Glomerular endothelial cell (primary cell): ENCODE results near the gene ZNF423. TPM values are rescaled to one million over a fixed set of nuclear protein-coding genes. Genes with fewer than 3 reads are reported as not detected.

Experiments
- DNase-seq: peaks from one replicate; pipeline ENCODE4 v3.0.0-alpha.2; 2011; ENCODE audit warnings: low read depth, low spot score; ENCODE audit errors: extremely low read depth
- total RNA-seq: library from RNA; depleted of rRNA; stranded (reverse); fragments of >200 nt; gene quantifications from 2 replicates; pipeline ENCODE4 v1.2.3, GENCODE V29; 2015

Gene ZNF423
- total RNA-seq, 1 donor from 2014 or later = 3.4 TPM

DNA sequence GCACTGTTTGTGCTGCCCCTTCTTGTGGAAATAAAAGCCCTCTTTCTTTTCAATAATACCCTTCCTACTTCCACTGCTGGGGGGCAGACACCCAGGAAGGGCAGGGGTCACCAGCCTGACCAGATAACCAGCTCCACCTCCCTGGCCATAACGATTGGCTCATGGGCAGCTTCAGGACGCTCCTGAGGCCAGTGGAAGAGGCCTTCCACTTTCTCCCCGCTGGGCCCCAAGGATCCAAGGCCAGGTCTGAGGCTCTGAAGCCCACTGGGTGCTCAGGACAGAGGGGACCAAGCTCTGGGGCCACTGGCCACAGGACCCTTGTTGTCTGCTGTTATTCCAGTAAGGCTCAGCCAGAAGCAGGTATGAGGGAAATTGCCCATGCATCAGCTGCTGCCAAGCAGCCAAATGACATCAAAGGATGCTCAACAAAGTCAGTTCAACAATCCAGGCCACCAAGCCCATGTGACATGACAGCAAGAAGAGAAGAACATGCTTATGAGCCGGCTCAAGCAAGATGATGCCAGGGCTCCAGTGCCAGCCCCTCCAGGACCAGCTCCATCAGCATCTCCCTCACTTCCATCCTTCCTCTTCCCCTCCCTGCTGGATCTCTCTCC, 238.8 kb downstream of the ZNF423 start:
- DNase-seq = no peak

- no peak for DNase-seq
These were observed 240.3 kb downstream of the ZNF423 start for GRCh38 chr16:49615576-49615975.

GRCh38 chr16:49610983-49611382, 244.9 kb downstream of the ZNF423 start:
- DNase-seq = no peak

GRCh38 chr16:49608779-49609178, 247.1 kb downstream of the ZNF423 start:
- DNase-seq = no peak

DNA sequence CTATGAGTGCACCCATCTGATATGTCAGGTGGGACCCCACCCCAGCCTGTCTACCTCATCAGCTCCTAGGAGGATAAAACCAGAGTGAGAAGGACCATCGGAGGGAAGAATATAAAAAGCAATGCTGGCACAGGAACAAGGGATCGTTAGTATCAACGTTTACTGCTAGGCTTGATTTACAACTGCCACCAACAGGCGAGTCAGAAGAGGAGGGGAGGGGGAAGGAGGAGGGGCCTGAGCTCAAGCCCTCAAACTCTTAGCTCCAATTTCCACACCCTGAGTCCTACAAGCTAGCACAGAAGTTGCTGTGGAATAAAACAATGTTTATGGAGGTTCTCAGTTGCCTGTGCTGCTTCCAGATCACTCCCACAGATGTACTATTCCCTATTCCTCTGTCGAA, 247.8 kb downstream of the ZNF423 start:
- DNase-seq = no peak

DNA sequence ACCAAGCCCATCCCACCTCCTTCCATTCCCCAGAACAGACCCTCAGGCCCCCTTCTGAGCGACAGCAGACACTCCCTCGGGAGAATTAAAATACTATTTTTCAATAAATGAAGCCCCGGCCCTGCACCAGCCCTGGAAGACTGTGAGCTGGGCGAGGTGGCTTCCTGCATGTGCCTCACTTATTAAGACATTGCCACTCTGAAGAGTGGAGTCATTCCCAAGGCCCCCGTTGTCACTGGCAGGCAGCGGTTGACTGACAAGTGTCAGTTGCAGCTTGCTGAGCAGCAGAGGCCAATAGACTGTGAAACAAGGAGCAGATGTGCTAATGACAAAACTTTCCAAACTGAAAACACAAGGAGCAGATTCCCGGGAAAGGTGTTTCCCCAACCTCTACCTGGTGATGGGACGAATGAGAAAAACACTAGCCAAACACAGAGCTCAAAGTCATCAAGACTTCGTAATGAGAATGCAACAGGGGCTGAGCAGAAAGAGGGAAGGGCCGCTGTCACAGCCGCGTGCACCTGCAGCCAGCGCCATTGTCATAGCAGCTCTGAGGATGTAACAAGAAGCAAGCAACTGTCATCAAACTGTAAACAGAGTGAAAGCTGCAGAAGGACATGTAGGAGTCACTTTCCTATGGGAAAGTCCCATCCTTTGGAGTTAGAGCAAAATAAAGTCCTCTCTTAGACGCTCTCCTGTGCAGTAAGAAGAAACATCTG, 250.2 kb downstream of the ZNF423 start:
- no peak for DNase-seq

DNA sequence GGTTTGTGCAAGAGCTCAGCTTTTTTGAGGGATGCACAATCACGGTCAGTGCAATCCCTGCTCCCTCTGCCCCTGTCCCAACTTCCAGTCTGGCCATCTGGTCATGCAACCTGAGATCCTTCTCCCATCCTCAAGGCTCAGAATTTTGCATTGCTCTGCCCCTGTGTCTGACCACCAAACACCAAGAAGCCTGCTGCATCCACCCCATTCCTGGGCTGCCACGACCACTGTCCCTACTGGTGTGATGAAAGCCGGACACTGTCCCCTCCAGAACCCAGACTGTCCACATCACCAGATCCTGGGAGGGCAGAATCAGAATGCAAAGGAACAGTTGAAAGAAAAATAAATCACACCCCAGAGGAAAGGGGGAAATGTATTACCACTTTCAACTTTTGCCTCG, 251.3 kb downstream of the ZNF423 start:
- no peak for DNase-seq

- no peak for DNase-seq
These were observed 252.0 kb downstream of the ZNF423 start for GRCh38 chr16:49603956-49604355.

GRCh38 chr16:49602976-49603310, 253.0 kb downstream of the ZNF423 start:
- DNase-seq = no peak

- no peak for DNase-seq
These were observed 253.5 kb downstream of the ZNF423 start for GRCh38 chr16:49602201-49602975.

DNA sequence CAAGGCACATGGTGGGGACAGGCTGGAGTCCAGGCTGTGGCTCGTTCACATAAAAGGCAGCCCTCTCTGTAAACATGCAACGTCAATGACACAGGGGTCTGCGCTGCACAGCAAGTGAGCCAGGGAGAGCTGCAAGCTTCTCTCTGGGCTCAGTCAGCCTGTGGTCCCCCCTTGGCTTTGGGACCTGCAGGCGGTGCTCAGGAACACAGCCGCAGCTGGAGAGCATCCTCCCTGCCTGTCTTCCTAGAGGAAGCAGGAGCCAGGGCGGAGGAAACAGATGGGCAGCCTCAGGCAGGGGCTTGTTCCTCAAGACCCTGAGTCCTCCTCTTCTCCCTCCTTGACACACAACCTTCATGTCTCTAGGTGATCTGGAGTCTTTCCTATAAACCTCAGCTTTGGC, 254.3 kb downstream of the ZNF423 start:
- DNase-seq = no peak

DNA sequence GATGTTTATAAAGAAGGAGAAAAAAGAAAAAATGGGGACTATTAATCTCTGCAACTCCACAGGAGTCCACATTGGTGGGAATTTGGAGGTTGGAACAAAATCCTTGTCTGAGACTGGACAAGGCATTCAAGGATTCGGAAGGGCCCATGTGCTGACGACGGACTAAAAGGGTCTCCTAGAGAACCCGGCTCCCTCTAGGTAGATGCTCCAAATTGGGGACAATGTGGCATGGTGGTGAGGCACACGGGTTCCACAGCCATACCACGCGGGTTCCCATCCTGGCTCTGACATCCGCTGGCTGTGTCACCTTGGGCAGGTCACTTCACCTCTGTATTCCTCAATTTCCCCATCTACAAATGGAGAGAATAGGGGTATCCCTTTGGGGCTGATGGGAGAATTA, 254.9 kb downstream of the ZNF423 start:
- DNase-seq = no peak

DNA sequence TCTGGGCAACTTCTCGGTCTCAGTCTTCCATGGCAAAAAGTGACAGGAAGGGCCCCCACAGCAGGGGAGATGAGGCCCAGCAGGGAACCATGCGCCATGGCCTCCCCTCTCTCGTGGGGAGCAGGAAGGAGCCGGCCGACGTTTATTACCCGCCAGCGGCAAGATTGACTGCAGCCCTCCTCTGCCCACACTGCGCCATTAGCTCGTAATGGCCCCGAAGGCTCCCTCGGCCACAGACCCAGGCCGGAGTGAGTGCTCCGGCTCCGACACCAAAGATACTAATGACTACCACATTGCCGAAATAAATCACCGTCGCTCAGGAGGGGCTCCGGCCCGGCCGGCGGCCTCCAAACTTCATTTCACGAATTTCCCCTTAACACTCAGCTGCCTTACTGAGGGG, 255.4 kb downstream of the ZNF423 start:
- DNase-seq = no peak

DNA sequence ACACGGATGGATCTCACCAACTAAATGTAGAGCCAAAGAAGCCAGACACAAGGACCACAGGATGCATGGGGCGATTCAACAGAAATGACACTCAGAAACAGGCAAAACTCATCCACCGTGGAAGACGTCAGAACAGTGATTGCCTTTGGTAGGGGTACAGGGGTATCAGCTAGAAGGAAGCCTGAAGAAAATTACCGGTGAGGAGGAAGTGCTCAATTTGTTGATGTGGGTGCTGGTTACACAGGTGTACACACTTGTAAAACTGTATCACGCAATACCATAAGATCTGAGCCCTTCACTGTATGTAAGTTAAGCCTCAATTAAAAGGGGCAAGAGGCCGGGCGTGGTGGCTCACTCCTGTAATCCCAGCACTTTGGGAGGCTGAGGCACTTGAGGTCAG, 256.2 kb downstream of the ZNF423 start:
- DNase-seq = no peak

- DNase-seq = no peak
These were observed 256.6 kb downstream of the ZNF423 start for GRCh38 chr16:49599281-49599680.

- DNase-seq = no peak
These were observed 257.3 kb downstream of the ZNF423 start for GRCh38 chr16:49598383-49599170.

DNA sequence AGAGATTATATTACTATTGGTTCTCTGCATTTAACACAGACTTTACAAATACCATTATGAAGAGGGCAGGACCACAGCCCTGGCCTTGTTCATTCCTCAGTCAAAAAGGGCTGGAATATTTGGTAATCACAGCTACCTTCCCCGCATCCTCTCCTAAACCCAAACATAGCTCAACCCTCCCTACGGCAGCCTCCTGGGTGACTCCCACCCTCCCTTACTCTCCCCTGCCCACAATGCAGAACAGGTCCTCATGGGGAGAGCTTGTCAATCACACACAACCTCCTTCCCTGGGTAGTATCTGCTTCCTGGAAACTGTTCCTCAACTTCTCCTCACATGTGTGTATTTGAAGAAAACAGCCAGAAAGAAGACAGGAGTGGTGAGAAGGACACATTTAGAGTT, 258.1 kb downstream of the ZNF423 start:
- no peak for DNase-seq

GRCh38 chr16:49596648-49597291, 259.1 kb downstream of the ZNF423 start:
- DNase-seq = no peak

DNA sequence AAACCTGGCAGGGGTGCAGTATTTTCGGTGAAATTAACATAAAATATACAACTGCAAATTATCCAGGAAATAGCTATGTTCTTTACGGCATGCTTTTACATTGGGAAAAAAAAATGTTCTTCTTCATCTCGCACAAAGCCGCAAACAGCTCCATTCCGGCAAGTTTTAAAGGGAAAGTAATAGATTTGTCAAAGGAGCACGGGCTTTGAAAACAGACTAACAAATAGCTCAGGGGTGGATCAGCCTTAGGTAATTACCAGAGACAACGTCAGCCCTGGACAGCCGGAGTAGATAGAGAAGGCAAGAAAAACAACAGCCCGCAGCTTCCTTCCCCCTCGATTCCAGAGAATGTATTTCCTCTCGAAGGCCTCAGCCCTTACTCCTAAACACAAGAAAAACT, 259.8 kb downstream of the ZNF423 start:
- DNase-seq = no peak

DNA sequence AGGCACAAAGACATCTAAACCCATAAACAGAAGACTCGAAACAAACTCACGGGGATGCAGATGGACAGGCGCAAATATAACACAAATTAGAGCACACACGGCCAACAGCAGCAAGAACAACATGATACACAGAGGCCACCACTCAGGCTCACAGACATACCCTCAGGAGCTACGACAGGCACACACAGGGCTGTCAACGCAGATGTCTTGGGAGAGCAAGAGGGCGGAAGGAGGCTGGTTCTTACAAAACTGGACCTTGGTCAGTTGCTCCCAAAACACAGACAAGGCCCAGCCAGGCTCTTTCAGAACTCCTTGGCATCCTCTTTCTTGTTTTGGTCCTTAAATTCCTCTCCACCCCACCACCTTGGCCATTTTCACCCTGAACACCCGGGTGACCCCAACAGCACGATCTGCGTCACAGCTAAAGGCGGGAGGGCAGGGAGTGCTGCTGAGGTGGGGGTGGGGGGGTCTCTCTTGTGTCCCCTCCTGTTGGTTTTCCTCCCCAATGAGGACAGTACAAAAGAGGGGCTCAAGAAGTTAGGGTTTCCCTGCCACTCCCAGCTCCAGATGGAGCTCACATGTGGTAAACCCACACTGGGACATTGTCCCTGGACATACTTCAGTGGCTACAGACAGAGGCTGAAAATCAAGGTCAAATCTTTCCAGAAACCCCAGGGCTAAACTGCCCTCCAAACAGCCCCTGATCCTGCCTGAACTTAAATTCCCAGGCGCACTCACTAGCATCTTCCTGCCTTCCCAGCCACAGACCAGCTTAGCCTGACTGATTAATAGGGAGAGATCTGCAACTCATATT, 261.0 kb downstream of the ZNF423 start:
- DNase-seq = no peak
